Measurements from ENCODE around the gene PTCHD4.

Gene PTCHD4

GRCh38 chr6:48099713-48100587, 11.0 kb downstream of the PTCHD4 start:
- DNase-seq (ENCODE audit: low read depth), result no peak

GRCh38 chr6:48098923-48099322, 12.1 kb downstream of the PTCHD4 start:
- DNase-seq (ENCODE audit: low read depth), result no peak

GRCh38 chr6:48092550-48093217, 18.3 kb downstream of the PTCHD4 start:
- no peak for DNase-seq (ENCODE audit: low read depth)

GRCh38 chr6:48090546-48090945, 20.5 kb downstream of the PTCHD4 start:
- DNase-seq (ENCODE audit: low read depth), result no peak

- no peak for DNase-seq (ENCODE audit: low read depth)
Measured at GRCh38 chr6:48087448-48087847, 23.5 kb downstream of the PTCHD4 start.

- no peak for DNase-seq (ENCODE audit: low read depth)
Measured at GRCh38 chr6:48086187-48086586, 24.8 kb downstream of the PTCHD4 start.

- no peak for DNase-seq (ENCODE audit: low read depth)
Measured at GRCh38 chr6:48085131-48085741, 25.8 kb downstream of the PTCHD4 start.

- no peak for DNase-seq (ENCODE audit: low read depth)
Measured at GRCh38 chr6:48084201-48084600, 26.8 kb downstream of the PTCHD4 start.

GRCh38 chr6:48080227-48081009, 30.6 kb downstream of the PTCHD4 start:
- no peak for DNase-seq (ENCODE audit: low read depth)

GRCh38 chr6:48078120-48078519, 32.9 kb downstream of the PTCHD4 start:
- no peak for DNase-seq (ENCODE audit: low read depth)

- DNase-seq (ENCODE audit: low read depth), result no peak
Measured at GRCh38 chr6:48075181-48075580, 35.8 kb downstream of the PTCHD4 start.

GRCh38 chr6:48073976-48074767, 36.8 kb downstream of the PTCHD4 start:
- no peak for DNase-seq (ENCODE audit: low read depth)

GRCh38 chr6:48071833-48072232, 39.2 kb downstream of the PTCHD4 start:
- no peak for DNase-seq (ENCODE audit: low read depth)

GRCh38 chr6:48069280-48069679, 41.7 kb downstream of the PTCHD4 start:
- DNase-seq (ENCODE audit: low read depth), result no peak

- DNase-seq (ENCODE audit: low read depth), result no peak
Measured at GRCh38 chr6:48068278-48069251, 42.4 kb downstream of the PTCHD4 start.

GRCh38 chr6:48067886-48068277, 43.1 kb downstream of the PTCHD4 start:
- no peak for DNase-seq (ENCODE audit: low read depth)

- no peak for DNase-seq (ENCODE audit: low read depth)
Measured at GRCh38 chr6:48067148-48067712, 43.8 kb downstream of the PTCHD4 start.

- no peak for DNase-seq (ENCODE audit: low read depth)
Measured at GRCh38 chr6:48061265-48061990, 49.6 kb downstream of the PTCHD4 start.
